ENCODE data around the gene LYPD1. TPM values are rescaled to one million over a fixed set of nuclear protein-coding genes. Genes with fewer than 3 reads are reported as not detected.

Gene LYPD1
- total RNA-seq, 1 donor from 2014 or later, result not detected

DNA sequence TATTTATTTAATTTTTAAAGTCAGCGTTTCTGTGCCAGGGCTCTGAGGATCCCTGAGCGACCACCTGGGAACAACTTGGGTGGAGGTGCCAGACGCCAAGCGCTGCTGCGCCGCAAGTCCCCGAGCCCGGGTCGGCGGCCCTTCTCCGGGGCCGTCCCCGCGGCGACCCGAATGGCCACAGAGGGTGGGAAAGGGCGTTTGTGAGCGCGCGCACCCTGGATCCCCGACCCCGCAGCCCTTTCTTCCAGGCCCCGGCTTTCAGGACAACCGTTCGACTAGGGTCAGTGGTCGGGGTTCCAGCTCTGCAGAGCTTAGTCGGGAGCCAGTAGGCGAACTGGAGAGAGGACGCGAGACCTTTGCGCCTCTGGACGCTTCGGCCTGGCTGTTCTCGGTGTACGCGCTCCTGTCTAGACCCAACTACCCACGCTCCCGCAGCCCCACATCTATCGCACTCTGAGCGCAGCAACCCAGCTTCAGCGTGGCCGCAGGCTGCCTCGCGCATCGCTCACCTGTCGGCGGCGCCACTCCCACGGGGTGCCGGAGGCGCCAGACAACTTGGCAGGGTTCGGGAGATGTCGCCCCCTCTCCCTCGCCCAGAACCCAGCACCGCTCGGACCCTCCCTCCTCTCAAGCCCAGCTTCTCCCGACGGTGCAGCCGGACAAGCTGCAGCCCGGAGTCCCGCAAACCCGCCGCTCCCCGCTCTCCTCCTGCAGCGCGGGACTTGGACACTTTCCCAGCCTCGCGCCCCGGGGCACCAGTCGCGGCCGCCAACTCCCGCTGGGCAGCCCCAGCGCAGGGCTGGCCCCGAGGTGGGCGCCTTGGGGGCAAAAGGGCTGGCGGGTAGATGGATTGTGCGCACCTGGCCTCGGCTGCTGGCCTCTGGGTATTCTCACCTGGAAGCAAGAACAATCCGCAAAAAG is 758 bp downstream of the LYPD1 start:
- intact Hi-C loops (cut with micrococcal nuclease), result no loop called here

DNA sequence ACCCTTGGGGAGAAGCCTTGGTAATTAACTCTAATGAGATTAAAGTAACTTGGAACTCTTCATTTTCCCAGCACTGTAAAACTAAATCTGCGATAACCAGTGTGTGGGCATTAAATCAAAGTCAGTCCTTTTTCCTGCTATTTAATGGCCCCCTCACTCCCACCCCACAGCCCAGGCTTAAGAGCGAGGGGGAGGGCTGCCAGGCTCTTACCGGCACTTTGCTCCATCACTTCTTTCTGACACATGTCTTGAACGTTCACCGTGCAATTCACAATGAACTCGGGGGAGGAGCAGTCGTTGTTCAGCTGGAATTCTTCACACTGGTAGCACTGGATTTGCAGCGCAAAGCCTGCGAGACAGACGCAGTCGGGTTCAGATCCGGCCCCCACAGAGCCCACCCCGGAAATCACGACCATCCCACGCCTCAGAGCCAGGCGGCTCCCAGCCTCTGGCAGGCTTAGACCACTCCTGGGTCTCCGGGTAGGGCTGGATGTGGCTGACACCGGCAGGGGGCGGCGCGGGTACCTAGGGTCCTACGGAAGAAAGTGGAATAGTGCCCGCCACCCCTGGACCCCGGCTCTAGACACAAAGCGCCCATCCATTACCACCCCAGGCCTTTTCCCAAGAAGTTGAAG is 1.7 kb downstream of the LYPD1 start:
- intact Hi-C loops (cut with micrococcal nuclease), result no loop called here

DNA sequence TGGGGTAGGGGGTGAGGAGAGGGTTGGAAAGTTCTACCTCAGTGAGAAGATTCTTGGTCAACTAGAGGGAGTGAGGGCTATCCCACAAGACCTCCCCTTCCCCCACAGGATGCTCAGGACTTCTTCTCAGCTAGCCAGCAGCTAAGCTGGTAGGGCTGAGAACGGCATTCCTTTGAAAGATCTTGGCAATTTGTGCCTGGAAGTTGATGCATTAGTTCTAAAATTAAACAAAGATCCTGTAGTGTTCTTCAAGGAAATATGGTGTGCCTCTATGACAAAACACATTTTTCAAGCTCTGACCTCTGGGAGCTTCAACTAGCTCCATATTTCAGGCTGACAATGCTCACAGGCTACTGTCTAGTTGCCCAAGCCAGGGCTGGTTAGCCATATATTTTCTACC is 2.3 kb downstream of the LYPD1 start:
- intact Hi-C loops (cut with micrococcal nuclease), result no loop called here

DNA sequence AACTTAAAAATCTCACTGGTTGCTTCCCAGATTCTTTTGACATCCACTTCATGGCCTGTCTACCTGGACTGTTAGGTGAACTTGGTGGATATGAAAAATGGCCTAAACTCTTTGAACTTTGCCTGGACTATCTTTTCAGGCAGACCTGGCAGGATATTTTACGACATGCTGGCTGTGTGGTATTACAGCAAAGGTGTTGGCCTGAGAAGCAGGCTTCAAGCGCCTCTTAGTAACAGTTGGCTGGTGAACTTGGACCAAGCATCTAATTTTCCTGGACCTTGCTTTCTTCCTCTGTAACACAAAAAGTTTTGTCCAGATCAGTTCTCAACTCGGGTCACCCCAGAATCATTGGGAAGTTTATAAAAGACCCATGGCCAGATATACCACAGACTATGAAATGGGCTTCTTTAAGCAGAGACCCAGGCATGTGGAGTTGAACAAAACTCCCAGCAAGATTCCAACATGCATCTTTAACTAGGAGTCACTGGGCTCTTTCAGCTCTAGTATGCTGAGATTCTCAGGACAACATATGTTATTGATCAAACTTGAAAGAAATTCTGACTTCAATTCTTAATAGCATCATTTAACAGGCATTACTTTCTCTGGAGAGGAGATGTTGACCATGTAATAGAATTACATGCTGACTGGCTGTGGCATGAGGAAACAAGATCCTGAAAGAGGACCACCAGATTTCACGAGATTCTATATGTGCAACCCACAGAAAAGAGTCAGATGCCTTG is 4.4 kb downstream of the LYPD1 start:
- intact Hi-C loops (cut with micrococcal nuclease), result no loop called here

DNA sequence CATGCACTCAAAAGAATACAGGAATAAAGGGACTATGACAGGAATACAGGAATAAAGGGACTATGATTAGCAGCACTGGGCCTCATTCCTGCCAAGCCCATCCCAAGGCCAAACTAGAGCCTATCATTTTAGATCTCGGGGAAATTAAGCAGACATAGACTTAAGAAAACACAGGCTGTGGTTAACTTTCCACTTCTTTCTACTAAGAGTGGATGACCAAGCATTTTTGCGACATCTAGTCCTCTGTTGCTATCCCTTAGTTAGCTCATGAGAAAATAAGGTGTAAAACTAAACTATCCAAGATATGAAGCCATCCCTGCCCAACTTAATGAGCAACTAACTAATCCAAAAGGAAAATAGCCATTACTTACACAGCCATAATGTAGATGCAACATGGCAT is 5.9 kb downstream of the LYPD1 start:
- intact Hi-C loops (cut with micrococcal nuclease), result no loop called here

DNA sequence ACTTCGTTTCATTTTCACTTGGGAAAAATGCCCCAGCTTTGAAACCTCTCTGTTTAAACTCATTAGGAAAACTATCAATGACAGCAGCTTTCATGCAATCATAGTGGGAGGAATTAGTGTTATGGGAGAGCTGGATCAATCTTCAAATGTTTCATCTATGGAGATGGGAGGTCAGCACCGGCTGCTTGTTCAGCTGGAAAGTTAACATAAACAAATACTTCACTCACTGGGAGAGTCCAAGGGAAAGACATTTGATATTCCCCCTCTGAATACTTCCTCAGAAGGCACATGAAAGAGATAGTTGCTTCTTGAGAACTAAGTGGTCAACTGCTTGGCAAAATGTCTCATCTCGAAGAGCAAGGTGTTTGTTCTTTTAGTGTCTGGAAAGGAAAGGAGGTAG is 7.3 kb downstream of the LYPD1 start:
- intact Hi-C loops (cut with micrococcal nuclease), result no loop called here

DNA sequence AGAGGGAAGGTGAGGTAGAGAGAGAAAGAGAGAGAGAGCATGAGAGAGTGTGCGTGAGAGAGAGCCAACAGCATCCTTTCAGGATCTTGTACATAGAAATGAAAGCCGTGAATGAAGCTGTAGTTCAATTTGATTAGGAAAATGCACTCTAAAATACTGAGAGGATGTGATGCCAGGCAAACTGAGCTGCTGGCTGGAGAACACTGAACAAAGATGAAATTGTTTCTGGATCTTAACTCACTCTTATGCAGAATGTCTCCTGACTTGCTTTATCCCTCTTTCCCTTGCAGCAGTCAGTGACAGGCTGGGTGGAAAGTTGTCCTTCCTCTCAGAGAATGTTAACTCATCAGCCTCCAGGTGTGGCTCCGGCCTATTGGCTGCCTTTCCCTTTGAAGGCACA is 10.7 kb downstream of the LYPD1 start:
- intact Hi-C loops (cut with micrococcal nuclease), result no loop called here

DNA sequence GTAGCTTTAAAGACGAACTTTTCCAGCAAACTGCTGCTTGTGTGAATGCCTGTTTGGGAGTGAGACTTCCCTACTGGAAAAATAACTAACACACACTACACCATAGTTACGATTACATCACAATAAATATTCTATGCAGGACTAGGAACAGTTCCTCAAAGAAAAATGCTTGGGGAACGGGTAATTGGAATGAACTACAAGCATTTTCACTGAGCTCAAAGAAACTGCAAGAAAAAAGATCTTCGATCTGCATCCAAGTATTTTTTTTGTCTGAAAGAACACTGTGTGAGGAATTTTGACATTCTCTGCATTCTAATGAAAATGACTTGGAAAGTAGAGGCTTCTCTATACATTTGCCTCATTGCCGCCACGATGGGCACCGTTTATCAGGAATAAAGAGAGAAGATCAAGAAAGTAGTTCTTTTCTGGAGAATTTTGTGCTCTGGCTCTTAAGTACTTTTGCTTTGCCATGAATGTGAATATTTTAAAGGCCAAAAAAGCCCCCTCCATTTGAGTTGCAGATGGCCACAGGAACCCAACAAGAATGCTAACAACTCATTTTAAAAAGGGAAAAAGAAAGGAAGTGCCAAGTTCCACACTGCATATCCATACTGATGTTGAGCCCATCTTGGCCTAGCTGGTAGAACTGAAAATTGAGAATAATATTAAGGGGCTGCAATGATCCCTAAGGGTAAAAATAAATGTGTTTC is 13.6 kb downstream of the LYPD1 start:
- intact Hi-C loops (cut with micrococcal nuclease), result no loop called here

DNA sequence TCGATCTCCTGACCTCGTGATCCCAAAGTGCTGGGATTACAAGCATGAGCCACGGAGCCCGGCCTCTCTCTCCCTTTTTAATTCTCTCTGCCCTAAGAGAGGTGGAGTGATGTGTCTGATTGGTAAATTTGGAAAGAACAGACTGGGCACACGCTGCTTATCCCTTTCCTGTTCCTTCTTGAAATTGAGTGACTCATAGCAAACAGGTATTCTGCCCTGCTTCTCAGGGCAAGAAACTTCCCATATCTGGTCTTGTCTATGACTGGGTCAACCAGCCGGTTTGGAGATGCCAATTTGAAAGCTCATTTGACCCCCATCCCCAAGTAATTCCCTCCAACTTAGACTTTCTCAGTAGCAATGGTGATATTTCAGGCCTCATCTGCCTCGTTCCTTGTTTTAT is 15.0 kb downstream of the LYPD1 start:
- intact Hi-C loops (cut with micrococcal nuclease), result no loop called here

DNA sequence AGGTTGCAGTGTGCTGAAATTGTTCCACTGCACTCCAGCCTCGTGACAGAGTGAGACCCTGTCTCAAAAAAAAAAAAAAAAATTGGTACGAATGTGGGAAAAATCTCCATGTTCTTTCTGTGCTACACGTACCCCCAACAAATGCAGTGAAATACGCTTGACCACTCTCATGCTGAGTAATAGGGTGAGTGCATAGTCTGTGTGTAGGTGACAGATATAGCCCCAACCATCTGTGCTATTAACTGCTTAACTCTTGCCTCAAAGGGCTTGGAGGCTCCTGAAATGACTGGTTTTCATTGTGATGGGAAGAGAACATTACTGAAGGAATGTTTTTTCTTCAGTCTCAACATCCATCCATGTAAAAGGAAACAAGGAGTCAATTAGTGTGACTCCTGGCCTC is 15.7 kb downstream of the LYPD1 start:
- intact Hi-C loops (cut with micrococcal nuclease), result no loop called here

DNA sequence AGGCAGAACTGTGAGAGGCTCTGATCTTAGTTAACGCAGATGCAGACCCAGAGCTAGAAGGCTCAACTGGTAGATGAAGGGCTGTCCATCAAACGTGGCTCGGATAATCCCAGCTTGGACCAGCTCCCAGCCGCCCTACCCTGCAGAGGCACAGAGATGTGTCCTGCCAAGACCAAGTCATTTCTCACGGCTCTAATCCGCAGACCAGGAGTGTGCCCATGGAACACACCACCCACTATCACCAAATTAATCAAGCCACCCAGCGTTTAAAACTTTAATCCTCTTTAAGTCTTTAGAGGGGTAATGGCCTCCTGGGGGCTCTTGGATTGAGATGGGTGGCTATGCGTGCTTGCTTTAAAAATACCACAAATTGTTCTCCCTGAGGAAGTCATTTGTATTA is 17.5 kb downstream of the LYPD1 start:
- intact Hi-C loops (cut with micrococcal nuclease), result no loop called here

DNA sequence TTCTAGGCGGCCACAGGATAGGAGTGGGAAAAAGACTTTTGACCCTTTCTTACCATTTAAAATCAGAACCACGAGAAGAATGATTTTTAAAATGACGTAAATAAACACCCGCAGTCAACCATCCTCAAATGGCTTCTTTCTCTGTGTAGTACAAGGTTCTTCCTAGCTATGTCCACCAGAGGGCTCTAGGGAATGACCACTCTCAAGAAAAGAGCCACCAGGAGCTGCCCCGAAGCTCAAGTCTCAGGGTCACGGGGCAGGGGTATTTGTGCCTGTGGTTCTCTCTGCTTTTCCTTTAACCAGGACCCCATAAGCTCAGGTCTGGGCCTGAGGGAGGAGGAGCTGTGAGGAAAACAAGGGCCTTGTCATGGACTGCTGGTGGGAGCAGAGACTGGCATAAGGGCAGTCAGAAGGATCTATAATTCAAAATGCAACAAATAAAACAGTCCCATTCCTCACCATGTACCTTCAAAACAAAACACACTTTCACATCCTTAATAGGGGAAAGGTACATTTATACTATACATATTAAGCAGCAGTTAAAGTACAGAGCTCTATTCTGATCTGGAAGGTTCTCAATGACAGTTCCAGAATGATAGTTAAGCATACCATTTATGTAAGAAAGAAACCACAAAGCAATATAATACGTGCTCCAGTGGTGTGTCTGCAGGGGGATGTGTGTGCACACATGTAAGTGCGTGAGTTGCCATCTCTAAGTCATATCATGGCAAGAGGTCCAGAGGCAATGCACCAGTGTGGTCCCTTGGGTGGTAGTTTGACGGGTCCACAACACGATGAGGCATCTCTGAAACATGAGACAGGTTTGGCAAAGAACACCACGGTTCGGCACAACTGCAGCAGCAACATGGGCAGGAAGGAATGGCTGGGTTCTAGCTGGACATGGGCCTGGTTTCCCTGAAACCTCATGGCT is 18.6 kb downstream of the LYPD1 start:
- intact Hi-C loops (cut with micrococcal nuclease), result no loop called here

DNA sequence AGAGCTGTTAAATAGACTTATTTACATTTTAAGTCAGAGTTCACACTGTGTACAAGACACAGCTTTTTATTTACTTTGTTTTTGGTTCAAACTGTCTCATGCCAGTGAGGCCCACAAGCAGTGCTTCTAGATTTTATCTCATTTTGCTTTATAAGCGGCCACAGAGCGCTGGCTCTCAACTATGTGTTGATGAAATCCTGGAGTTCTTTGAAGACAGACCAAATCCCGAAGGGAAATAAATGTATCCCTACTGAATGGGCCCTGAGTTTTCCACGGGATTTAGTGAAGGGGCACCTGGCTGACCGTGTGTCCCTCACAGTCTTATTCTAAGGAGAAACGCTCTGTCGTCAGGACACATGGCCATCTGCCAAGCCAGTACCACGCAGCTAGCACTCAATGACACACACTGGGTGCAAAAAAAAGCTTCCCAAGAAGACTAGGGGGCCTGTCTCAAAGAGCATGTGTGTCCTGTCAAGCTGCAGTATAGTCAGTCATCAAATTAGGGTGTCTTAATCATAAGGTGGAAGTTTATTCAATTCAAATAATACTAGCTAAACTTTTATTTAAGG is 23.4 kb downstream of the LYPD1 start:
- intact Hi-C loops (cut with micrococcal nuclease), result no loop called here

DNA sequence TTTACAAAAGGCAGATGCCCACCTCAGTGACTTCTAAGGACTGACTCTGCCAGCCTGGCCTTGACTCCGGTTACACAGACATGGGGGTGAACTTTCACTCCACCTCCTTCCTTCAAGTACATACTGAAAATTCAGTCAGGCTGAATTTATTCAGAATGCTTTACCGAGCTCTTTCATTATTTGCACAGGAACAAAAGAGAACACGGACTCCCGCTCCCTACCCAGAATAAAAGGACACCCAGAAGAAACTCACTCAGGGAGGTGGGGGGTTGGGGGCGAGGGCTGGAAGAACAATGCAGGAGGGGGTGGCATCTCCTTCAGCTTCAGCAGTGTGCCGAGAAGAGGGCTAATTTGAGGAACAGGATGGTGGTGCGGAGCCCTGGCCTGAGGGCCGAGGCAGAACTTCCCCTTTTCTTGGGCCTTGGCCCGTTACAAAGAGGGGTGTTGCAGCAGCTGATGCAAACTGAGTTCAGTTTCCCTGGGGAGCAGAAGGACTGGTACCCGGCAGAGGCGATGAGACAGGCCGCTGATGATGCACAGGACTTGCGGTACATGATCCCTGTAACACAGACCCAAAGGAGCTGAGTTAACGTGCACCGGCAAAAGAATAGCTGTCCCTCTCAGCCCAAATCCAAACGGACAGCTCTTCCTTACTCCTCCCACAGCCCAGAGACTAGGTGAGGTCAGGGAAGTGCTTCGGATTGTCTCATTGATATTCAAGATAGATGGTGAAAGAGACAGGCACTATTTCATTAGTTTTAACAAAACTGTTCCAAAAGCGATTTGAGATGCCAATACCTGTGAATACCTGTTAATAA is 24.1 kb downstream of the LYPD1 start:
- intact Hi-C loops (cut with micrococcal nuclease), result no loop called here

DNA sequence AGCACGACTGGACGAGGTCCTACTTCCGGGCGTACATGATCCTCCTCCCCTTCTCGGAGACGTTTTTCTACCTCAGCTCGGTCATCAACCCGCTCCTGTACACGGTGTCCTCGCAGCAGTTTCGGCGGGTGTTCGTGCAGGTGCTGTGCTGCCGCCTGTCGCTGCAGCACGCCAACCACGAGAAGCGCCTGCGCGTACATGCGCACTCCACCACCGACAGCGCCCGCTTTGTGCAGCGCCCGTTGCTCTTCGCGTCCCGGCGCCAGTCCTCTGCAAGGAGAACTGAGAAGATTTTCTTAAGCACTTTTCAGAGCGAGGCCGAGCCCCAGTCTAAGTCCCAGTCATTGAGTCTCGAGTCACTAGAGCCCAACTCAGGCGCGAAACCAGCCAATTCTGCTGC is 24.8 kb downstream of the LYPD1 start:
- intact Hi-C loops (cut with micrococcal nuclease), result no loop called here

DNA sequence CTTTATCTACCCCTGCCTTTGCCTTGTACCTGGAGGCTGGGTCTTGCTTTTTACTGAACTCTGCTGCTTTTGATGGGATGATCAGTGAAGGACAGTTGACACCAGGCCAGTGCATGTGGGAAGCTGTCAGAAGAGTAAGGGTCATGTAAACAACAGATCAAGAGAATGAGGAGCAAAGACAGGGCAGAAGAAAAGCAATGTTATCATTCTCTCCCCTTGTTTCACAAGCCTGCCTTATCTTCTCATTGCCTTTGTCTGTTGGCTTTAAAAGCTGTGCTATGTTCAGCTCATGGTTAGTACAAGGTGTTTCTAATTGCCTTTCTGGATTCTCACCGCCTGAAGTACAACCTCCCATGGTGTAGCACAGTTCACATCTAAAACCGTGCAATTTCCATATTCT is 27.6 kb downstream of the LYPD1 start:
- intact Hi-C loops (cut with micrococcal nuclease), result no loop called here

DNA sequence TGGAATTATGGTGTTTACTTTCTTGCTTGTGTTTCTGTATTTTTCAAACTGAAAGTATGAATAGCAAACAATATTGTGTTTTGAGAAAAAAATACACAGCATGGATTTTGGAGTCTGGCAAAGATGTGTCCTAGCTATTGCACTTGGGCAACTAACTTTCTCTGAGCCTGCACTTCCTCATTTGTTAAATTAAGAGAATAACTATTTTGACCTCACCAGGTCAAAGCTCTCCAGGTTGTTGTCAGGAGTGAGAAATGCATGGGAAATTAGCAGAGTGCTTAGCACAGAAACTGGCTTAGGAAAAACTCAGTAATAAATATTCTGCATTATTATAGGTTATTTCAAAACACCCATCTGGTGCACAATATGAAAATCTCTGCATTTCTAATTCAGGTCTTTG is 28.2 kb downstream of the LYPD1 start:
- intact Hi-C loops (cut with micrococcal nuclease), result no loop called here

DNA sequence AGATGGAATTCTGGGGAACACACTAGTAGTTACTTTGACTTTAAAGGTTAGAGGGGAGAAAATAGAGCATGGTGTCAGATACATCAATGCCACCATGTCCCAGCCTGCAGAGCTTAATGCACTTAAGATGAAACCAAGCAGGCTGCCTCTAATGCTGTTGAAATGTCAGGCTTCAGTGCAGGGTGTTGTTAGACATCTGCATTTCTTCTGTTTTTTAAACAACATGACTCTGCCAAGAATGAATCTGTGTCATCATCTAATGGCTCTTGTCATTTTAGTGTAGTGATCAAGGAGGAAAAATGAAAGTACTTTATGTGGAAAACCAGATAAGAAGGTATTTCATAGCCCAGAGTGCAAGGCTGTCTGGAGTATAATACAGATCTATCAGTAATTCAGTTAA is 29.9 kb downstream of the LYPD1 start:
- intact Hi-C loops (cut with micrococcal nuclease), result no loop called here

DNA sequence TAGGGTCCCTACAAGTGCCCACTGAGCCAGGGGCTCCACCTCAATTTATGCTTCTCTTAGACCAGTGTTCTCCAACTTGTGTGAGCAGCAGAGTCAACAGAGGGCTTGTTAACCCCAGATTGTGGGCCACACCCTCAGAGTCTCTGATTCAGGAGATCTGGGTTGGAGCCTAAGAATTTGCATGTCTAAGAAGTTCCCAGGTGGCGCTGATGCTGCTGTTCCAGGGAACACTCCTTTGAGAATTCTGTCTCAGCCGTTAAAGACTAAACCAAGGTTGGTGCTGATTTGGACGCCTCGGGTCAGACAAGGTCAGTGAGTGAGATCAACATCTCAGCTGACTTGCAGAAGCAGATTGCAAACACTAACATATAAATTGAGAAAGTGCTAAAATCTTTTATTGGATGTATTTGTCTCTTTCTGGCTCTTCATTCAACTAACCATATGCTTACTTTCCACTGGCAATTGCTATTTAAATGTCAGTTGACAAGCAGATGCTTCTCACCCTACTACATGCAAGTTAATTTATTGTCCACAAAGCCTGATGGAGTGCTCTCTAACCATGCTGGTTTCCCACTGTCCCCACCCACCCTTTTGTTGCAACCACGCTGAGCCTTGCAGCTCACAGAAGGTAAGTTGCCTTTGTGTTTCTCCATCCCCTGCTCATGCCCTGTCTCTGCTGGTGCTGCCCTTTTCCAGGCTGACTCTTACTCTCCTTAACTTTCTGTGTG is 31.5 kb downstream of the LYPD1 start:
- intact Hi-C loops (cut with micrococcal nuclease), result no loop called here
